Measurements from ENCODE around the gene LRRC30.

The LRRC30 gene

DNA sequence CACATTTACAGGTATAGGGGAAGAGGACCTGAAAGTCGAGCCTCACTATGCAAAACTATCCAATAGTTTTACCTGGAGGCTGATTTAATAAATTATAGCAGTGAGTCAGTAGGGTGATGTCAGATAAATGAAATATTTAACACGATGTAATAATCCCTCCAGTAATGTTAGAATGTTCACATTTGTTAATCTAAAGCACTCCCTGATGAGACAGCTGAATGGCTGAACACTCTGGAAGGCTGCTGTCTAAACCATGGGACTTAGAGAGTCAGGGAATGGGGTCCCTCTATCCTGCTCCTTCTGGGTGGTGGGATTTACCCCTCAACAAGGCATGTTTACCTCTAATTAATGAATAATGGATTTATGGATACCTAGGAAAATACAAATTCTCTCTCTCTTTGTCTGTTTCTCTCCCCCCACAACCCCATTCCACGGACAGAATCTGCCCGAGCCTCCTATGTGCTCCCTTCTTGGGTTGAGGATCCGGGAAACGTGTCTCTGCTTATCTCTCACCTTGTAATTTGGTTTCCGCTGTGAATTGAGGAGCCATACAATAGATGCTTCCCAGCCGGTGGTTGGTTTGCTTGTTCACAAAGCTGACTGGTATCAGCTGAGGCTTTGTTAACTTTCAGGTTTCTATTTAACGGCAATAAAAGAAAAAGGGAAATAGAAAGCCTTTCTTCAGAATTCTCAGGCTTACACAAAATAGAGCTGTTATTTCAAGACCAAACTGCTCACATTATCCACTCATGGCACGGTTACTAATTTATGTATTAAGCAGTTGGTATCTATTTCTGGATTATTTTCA lies 25.9 kb downstream of the LRRC30 start:
- no peaks in the 10 kb centered on the region for H3K27me3 ChIP-seq (ENCODE audit: low read depth)
- no peak for DNase-seq (ENCODE audit: low spot score in 2 of 2)
- no peak overlapping the region for H3K4me3 ChIP-seq
- no peaks in the 10 kb centered on the region for H3K4me1 ChIP-seq
- H3K9me3 ChIP-seq = no peaks in the 10 kb centered on the region
- H3K36me3 ChIP-seq (replicated peaks) = no peaks in the 10 kb centered on the region
- in situ Hi-C loops (cut with MboI; ENCODE audit: low sequenced_read_pairs) = no loop called here

DNA sequence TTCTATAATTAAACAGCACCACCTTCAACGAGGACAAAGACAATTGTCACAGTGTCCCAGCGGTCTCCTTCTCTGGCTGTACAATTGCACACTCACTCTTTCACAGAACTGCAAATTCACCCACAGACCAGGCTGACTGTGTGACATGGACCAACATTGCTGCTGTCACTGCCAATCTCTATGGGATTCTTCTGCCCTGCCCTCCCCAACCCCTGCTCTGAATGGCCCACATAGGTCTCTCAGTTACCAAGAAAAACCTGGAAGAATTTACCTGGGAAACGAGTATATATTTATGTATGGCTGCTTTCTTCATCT lies 26.5 kb downstream of the LRRC30 start:
- H3K27me3 ChIP-seq (ENCODE audit: low read depth) = no peaks in the 10 kb centered on the region
- DNase-seq (ENCODE audit: low spot score in 2 of 2) = no peak
- no peaks in the 10 kb centered on the region for H3K9me3 ChIP-seq
- H3K36me3 ChIP-seq (replicated peaks) = no peaks in the 10 kb centered on the region
- H3K4me1 ChIP-seq = no peaks in the 10 kb centered on the region
- in situ Hi-C loops (cut with MboI; ENCODE audit: low sequenced_read_pairs) = no loop called here
- H3K4me3 ChIP-seq = no peak overlapping the region

GRCh38 chr18:7259475-7259874 lies 28.6 kb downstream of the LRRC30 start:
- H3K36me3 ChIP-seq (replicated peaks) = no peaks in the 10 kb centered on the region
- DNase-seq (ENCODE audit: low spot score in 2 of 2) = no peak
- H3K4me3 ChIP-seq = no peak overlapping the region
- no peaks in the 10 kb centered on the region; the same call in 1 of the 2 replicates for H3K9me3 ChIP-seq
- no peaks in the 10 kb centered on the region for H3K4me1 ChIP-seq
- no peaks in the 10 kb centered on the region for H3K27me3 ChIP-seq (ENCODE audit: low read depth)
- in situ Hi-C loops (cut with MboI; ENCODE audit: low sequenced_read_pairs) = no loop called here

GRCh38 chr18:7261199-7261598 lies 30.3 kb downstream of the LRRC30 start:
- DNase-seq (ENCODE audit: low spot score in 2 of 2) = no peak
- Histone ChIP-seq H3K4me1 (no peaks in the 10 kb centered on the region), H3K4me3 (no peak overlapping the region), H3K36me3 (replicated peaks) (no peaks in the 10 kb centered on the region), H3K9me3 (no peaks in the 10 kb centered on the region; the same call in 1 of the 2 replicates), H3K27me3 (ENCODE audit: low read depth) (no peaks in the 10 kb centered on the region)
- in situ Hi-C loops (cut with MboI; ENCODE audit: low sequenced_read_pairs) = no loop called here

DNA sequence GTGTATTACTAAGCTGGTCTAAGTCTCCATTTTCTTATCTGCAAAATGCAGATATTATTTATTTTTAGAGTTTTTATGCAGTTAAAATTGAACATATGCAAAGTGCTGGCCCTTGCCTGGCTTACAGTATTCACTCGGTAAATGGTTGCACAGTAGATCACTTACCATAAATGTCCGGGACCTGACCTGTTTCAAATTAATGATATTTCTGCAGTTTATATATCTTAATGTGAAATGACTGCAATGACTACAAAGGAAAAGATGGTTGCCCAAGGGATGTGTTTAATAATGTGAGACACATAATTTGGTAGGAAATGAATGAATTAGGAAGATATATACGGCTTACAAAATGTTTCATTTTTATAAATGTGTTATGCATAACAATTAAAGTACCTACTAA lies 37.1 kb downstream of the LRRC30 start:
- H3K36me3 ChIP-seq (replicated peaks) = no peaks in the 10 kb centered on the region
- H3K4me3 ChIP-seq = no peak overlapping the region
- in situ Hi-C loops (cut with MboI; ENCODE audit: low sequenced_read_pairs) = no loop called here
- no peak for DNase-seq (ENCODE audit: low spot score in 2 of 2)
- H3K4me1 ChIP-seq = no peaks in the 10 kb centered on the region
- no peaks in the 10 kb centered on the region; the same call in 1 of the 2 replicates for H3K9me3 ChIP-seq
- H3K27me3 ChIP-seq (ENCODE audit: low read depth) = no peaks in the 10 kb centered on the region

DNA sequence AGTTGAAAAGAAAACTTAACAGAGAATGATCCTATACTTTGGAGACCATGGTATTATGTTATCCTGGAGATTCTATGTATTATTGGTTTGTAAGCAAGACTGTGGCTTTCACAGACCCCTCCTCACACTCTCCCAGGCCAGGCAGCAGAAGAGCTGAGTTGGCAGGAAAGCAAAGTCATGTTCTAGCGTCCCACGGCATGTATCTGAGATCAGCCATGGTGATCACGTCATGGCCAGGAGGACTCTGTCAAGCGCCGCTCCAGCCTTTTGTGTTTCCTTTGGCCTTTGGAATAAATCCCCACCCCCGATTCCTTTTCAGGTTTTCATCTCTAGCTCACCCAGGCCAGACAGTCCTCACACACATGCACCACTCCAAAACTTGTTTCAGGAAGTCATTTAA lies 39.1 kb downstream of the LRRC30 start:
- H3K36me3 ChIP-seq (replicated peaks) = no peaks in the 10 kb centered on the region
- in situ Hi-C loops (cut with MboI; ENCODE audit: low sequenced_read_pairs) = no loop called here
- H3K4me3 ChIP-seq = no peak overlapping the region
- no peak for DNase-seq (ENCODE audit: low spot score in 2 of 2)
- H3K4me1 ChIP-seq = no peaks in the 10 kb centered on the region
- H3K9me3 ChIP-seq = no peaks in the 10 kb centered on the region
- H3K27me3 ChIP-seq (ENCODE audit: low read depth) = no peaks in the 10 kb centered on the region

- no peak overlapping the region for H3K4me3 ChIP-seq
- H3K4me1 ChIP-seq = no peaks in the 10 kb centered on the region
- no peaks in the 10 kb centered on the region for H3K27me3 ChIP-seq (ENCODE audit: low read depth)
- no peaks in the 10 kb centered on the region for H3K9me3 ChIP-seq
- no peaks in the 10 kb centered on the region for H3K36me3 ChIP-seq (replicated peaks)
- in situ Hi-C loops (cut with MboI; ENCODE audit: low sequenced_read_pairs) = no loop called here
- DNase-seq (ENCODE audit: low spot score in 2 of 2) = no peak
These were observed 41.6 kb downstream of the LRRC30 start for GRCh38 chr18:7272311-7273049.

DNA sequence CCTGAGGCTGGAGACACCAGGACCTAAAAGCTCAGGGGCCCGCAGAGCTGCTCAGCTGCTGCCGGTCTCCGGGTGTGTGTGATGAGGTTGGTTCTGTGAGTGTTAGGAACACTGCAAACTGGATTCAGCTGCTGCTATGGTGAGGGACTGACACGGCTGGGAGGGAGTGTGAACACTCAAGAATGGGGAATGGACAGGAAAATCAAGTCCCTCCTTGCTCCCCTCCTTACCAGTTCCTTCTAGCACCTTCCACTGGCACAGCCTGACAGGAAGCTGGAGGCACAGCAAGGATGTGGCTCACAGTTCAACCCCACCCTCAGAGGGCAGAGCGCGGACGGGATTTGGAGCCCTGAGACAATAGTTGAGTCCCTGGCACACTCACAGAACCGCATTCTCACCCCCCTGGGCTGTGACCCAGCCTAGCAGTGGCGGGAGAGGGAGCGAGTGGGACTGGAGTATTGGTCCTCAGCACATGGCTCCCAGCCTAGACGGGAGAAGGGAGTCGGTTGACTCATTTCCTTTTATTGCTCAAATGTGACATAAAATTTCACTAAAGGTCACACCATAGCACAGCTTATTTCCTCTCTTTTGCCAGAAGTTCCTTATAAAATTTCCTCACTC lies 42.5 kb downstream of the LRRC30 start:
- DNase-seq (ENCODE audit: low spot score in 2 of 2) = no peak
- in situ Hi-C loops (cut with MboI; ENCODE audit: low sequenced_read_pairs) = no loop called here
- Histone ChIP-seq H3K4me1 (no peaks in the 10 kb centered on the region), H3K4me3 (no peak overlapping the region), H3K9me3 (no peaks in the 10 kb centered on the region), H3K27me3 (ENCODE audit: low read depth) (no peaks in the 10 kb centered on the region), H3K36me3 (replicated peaks) (no peaks in the 10 kb centered on the region)

DNA sequence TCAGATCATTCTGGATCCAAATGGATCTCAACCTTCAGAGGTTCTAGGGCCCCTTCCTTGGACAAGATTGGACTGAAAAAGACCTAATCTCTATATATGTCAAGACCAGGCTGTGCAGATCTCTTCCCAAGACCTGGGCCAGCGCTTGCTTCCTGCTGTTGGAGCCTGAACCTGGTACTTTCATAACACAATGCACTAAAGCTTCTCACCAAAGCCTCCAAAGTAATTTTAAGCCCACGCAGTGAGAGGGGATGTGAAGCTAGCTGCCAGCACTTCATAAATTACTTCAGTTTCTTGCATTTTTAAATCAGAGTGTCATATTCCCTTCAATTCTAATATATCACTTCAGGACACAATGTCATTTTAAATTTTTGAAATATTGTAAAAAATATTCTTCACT lies 50.7 kb downstream of the LRRC30 start:
- no peaks in the 10 kb centered on the region for H3K9me3 ChIP-seq
- no peaks in the 10 kb centered on the region for H3K36me3 ChIP-seq (replicated peaks)
- in situ Hi-C loops (cut with MboI; ENCODE audit: low sequenced_read_pairs) = loop anchor here (25.0 kb wide), 1 partner anchor 106 kb away; no protein-coding TSS in a partner anchor
- no peak for DNase-seq (ENCODE audit: low spot score in 2 of 2)
- no peak overlapping the region for H3K4me3 ChIP-seq
- H3K4me1 ChIP-seq = no peaks in the 10 kb centered on the region
- no peaks in the 10 kb centered on the region for H3K27me3 ChIP-seq (ENCODE audit: low read depth)
